DND-41 (cell line): ENCODE results near the gene PUDP.

Source experiments
- ATAC-seq: fragments of 200-7000 bp; cut with Tn5 transposase; 3 replicates; pipeline ENCODE4 v1.9.1; 2021; ENCODE audit warnings: low read depth; ENCODE audit not compliant: insufficient read depth
- DNase-seq: peaks from one replicate; pipeline ENCODE4 v3.0.0-alpha.2; 2020
- H2AFZ ChIP-seq: 2 replicates; pipeline ENCODE4 v1.6.0; 2012; ENCODE audit warnings: low read depth, low read length
- H3K27ac ChIP-seq: 2 replicates; pipeline ENCODE4 v1.5.1; 2012; ENCODE audit warnings: low read length, inconsistent platforms
- H3K27me3 ChIP-seq: fragments of 200-600 bp; sonication (generic); 2 replicates; pipeline ENCODE4 v1.6.0; 2012; ENCODE audit warnings: low read length, mild to moderate bottlenecking, inconsistent platforms; ENCODE audit not compliant: insufficient read depth, poor library complexity
- H3K36me3 ChIP-seq: 2 replicates; pipeline ENCODE4 v1.5.1; 2012; ENCODE audit warnings: low read length, inconsistent platforms; ENCODE audit not compliant: insufficient read depth
- H3K4me1 ChIP-seq: 2 replicates; pipeline ENCODE4 v1.5.1; 2012; ENCODE audit warnings: mild to moderate bottlenecking, low read length; ENCODE audit not compliant: insufficient read depth
- H3K4me2 ChIP-seq: 2 replicates; pipeline ENCODE4 v1.6.0; 2012; ENCODE audit warnings: mild to moderate bottlenecking, moderate library complexity, low read length, inconsistent platforms; ENCODE audit not compliant: insufficient read depth
- H3K4me3 ChIP-seq, 2 experiments: fragments of 200-600 bp in 1 of 2; shearing (Covaris generic) in 1 of 2; 2 replicates each; pipeline ENCODE4 v1.5.1; 2012 to 2016; ENCODE audit warnings: inconsistent platforms in 2 of 2, low read length in 2 of 2, mild to moderate bottlenecking in 2 of 2, low read depth in 1 of 2, moderate library complexity in 1 of 2
- H3K79me2 ChIP-seq: 2 replicates; pipeline ENCODE4 v1.6.0; 2012; ENCODE audit warnings: low read length, inconsistent platforms; ENCODE audit not compliant: insufficient read depth
- H3K9ac ChIP-seq: 2 replicates; pipeline ENCODE4 v1.6.0; 2012; ENCODE audit warnings: low read depth, mild to moderate bottlenecking, inconsistent platforms, low read length, moderate library complexity
- H3K9me3 ChIP-seq: 2 replicates; pipeline ENCODE4 v1.5.1; 2012; ENCODE audit warnings: low read length, moderate library complexity, mild to moderate bottlenecking, inconsistent platforms; ENCODE audit not compliant: insufficient read depth, severe bottlenecking
- H4K20me1 ChIP-seq: 2 replicates; pipeline ENCODE4 v1.6.0; 2012; ENCODE audit warnings: low read length; ENCODE audit not compliant: insufficient read depth
- CTCF ChIP-seq: IDR thresholded peaks from 2 replicates; pipeline ENCODE4 v1.5.1; 2012; ENCODE audit warnings: borderline replicate concordance, low read length, moderate library complexity, mild to moderate bottlenecking; ENCODE audit not compliant: poor library complexity, severe bottlenecking; ENCODE audit errors: extremely low read depth
- EZH2 ChIP-seq: IDR thresholded peaks from 3 replicates; pipeline ENCODE4 v1.6.1; 2012; ENCODE audit warnings: borderline replicate concordance, low read depth, mild to moderate bottlenecking, moderate library complexity, low read length, inconsistent platforms; ENCODE audit not compliant: severe bottlenecking

Gene PUDP

GRCh38 chrX:7061429-7061828, 86.5 kb downstream of the PUDP start:
- TF ChIP-seq CTCF, result no peak
- Histone ChIP-seq H3K79me2 (peaks cover 100% of the 10 kb centered on the region), H3K4me1 (peaks cover 100% of the 10 kb centered on the region), H3K27me3 (no peaks in the 10 kb centered on the region), H4K20me1 (no peaks in the 10 kb centered on the region), H3K36me3 (peaks cover 79% of the 10 kb centered on the region), H3K9ac (peak overlapping the region; percentile 46), H3K27ac (peak overlapping the region; percentile 100), H2AFZ (no peak overlapping the region), H3K9me3 (no peaks in the 10 kb centered on the region), H3K4me3 (no peak overlapping the region), H3K4me2 (no peak overlapping the region)
- DNase-seq, result no peak
- ATAC-seq, result no peak

GRCh38 chrX:7060444-7060843, 87.5 kb downstream of the PUDP start:
- Histone ChIP-seq H4K20me1 (no peaks in the 10 kb centered on the region), H3K9me3 (no peaks in the 10 kb centered on the region), H3K27ac (peak overlapping the region; percentile 100), H2AFZ (no peak overlapping the region), H3K4me2 (peak overlapping the region; percentile 7; the same call in 1 of the 2 replicates), H3K27me3 (no peaks in the 10 kb centered on the region), H3K36me3 (peaks cover 73% of the 10 kb centered on the region), H3K9ac (peak overlapping the region; percentile 46), H3K4me3 (no peak overlapping the region), H3K4me1 (peaks cover 100% of the 10 kb centered on the region), H3K79me2 (peaks cover 100% of the 10 kb centered on the region)
- ATAC-seq (no peak), DNase-seq (no peak)
- TF ChIP-seq CTCF (no peak), EZH2 (no peak)

GRCh38 chrX:7059859-7060258, 88.1 kb downstream of the PUDP start:
- H3K27me3 ChIP-seq, result no peaks in the 10 kb centered on the region
- peaks cover 100% of the 10 kb centered on the region for H3K4me1 ChIP-seq
- no peaks in the 10 kb centered on the region for H4K20me1 ChIP-seq
- H2AFZ ChIP-seq, result no peak overlapping the region
- 0 out of 2 replicates have a peak overlapping the region, but pooled peaks have one; percentile 28 for H3K4me2 ChIP-seq
- H3K36me3 ChIP-seq, result peaks cover 69% of the 10 kb centered on the region
- no peak overlapping the region for H3K4me3 ChIP-seq
- H3K9ac ChIP-seq, result peak overlapping the region; percentile 46
- no peaks in the 10 kb centered on the region for H3K9me3 ChIP-seq
- TF ChIP-seq EZH2 (no peak), CTCF (no peak)
- ATAC-seq (0 out of 3 replicates have a peak, but pooled peaks have one; percentile 23), DNase-seq (no peak)
- peaks cover 96% of the 10 kb centered on the region for H3K79me2 ChIP-seq
- peak overlapping the region; percentile 100 for H3K27ac ChIP-seq
